Measurements from ENCODE around the gene EFCAB11. TPM values are rescaled to one million over a fixed set of nuclear protein-coding genes. Genes with fewer than 3 reads are reported as not detected.

EFCAB11 gene
- total RNA-seq, 4 donors from 2014 or later, result 0.93 to 9.6 (median 3.1) TPM

DNA sequence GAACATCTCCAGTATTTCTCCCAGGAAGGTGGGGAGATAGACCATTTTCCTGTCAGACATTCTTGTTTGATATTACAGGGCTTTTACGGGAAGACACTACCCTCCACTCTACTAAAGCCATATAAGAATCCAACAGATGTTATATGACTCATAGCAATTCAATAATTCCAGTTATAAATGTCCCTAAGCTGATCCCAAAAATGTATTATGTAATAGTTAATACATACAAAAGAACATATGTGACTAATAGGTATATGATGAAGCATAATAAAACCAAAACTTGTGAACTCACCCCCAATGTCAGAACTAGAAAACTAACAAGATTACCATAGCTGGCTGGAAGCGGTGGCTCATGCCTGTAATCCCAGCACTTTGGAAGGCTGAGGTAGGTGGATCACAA is 84.2 kb downstream of the EFCAB11 start:
- Histone ChIP-seq H3K4me3 (no peak overlapping the region), H3K27me3 (no peaks in the 10 kb centered on the region), H3K4me1 (no peaks in the 10 kb centered on the region), H3K36me3 (no peaks in the 10 kb centered on the region), H3K27ac (no peak overlapping the region), H3K9me3 (no peaks in the 10 kb centered on the region)
- TF ChIP-seq POLR2AphosphoS5 (IDR thresholded peaks at IDR 0.05) (no peak), EP300 (IDR thresholded peaks at IDR 0.05) (no peak), POLR2A (IDR thresholded peaks at IDR 0.05) (no peak)
- TF ChIP-seq, protein P1, sequence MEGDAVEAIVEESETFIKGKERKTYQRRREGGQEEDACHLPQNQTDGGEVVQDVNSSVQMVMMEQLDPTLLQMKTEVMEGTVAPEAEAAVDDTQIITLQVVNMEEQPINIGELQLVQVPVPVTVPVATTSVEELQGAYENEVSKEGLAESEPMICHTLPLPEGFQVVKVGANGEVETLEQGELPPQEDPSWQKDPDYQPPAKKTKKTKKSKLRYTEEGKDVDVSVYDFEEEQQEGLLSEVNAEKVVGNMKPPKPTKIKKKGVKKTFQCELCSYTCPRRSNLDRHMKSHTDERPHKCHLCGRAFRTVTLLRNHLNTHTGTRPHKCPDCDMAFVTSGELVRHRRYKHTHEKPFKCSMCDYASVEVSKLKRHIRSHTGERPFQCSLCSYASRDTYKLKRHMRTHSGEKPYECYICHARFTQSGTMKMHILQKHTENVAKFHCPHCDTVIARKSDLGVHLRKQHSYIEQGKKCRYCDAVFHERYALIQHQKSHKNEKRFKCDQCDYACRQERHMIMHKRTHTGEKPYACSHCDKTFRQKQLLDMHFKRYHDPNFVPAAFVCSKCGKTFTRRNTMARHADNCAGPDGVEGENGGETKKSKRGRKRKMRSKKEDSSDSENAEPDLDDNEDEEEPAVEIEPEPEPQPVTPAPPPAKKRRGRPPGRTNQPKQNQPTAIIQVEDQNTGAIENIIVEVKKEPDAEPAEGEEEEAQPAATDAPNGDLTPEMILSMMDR (IDR thresholded peaks at IDR 0.05), result no peak
- WGBS, 2 donors (ENCODE audit: low coverage in 1 of 2), result 71 to 93% methylated on average over 2 of the region's 2 CpGs
- no peak for ATAC-seq

DNA sequence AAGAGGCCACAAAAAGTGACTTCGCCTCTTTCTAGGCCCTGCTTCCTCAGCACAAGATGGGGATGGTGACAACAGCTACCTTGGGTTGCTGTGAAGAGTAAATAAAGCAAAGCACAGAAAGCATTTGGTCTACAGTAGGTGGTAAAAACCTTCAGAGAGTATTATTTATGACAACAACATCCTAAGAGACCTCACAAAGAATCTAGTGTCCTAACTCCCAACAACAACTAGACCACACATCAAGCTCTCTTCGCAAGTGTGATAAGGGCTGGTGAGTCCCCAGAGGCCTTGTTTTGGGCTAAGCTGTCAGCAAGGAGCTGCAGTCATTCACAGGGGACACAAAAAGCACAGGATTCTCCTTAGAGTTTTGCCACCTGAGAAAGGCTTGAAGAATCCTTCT is 84.9 kb downstream of the EFCAB11 start:
- 90 to 100% methylated on average over 1 to 2 of the region's 2 CpGs for WGBS, 2 donors (ENCODE audit: low coverage in 1 of 2)
- H3K4me1 ChIP-seq, result no peaks in the 10 kb centered on the region
- no peak for TF ChIP-seq EP300 (IDR thresholded peaks at IDR 0.05)
- TF ChIP-seq, protein P1 (IDR thresholded peaks at IDR 0.05), result no peak
- no peak for TF ChIP-seq POLR2A (IDR thresholded peaks at IDR 0.05)
- no peak for TF ChIP-seq POLR2AphosphoS5 (IDR thresholded peaks at IDR 0.05)
- no peaks in the 10 kb centered on the region for H3K27me3 ChIP-seq
- no peak overlapping the region for H3K27ac ChIP-seq
- no peaks in the 10 kb centered on the region for H3K36me3 ChIP-seq
- H3K9me3 ChIP-seq, result no peaks in the 10 kb centered on the region
- no peak for ATAC-seq
- H3K4me3 ChIP-seq, result no peak overlapping the region

DNA sequence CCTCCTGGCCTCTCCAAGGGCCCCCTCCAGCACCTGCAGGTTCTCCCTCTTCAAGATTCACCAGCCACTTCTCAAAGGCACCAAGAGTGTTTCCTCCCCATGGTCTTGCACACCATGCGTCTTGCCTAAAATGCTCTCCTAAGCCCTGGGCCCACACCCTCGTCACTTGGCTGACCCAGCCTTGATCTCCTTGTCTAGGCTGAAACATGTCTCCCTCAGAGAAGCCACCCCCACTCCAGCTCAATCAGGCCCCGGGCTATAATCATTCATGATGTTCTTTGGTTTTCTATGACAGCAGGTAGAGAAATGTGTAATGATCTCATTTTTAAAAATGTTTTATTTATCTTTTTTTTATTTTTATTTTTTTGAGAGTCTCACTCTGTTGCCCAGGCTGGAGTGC is 88.1 kb downstream of the EFCAB11 start:
- TF ChIP-seq EP300 (IDR thresholded peaks at IDR 0.05), result no peak
- TF ChIP-seq, protein P1 (IDR thresholded peaks at IDR 0.05), result no peak
- no peak for TF ChIP-seq POLR2A (IDR thresholded peaks at IDR 0.05)
- TF ChIP-seq POLR2AphosphoS5 (IDR thresholded peaks at IDR 0.05), result no peak
- Histone ChIP-seq H3K9me3 (no peaks in the 10 kb centered on the region), H3K4me1 (no peaks in the 10 kb centered on the region), H3K27me3 (no peaks in the 10 kb centered on the region), H3K27ac (no peak overlapping the region), H3K36me3 (no peaks in the 10 kb centered on the region), H3K4me3 (no peak overlapping the region)
- 86 to 94% methylated on average over 2 to 3 of the region's 3 CpGs for WGBS, 2 donors (ENCODE audit: low coverage in 1 of 2)
- no peak for ATAC-seq

DNA sequence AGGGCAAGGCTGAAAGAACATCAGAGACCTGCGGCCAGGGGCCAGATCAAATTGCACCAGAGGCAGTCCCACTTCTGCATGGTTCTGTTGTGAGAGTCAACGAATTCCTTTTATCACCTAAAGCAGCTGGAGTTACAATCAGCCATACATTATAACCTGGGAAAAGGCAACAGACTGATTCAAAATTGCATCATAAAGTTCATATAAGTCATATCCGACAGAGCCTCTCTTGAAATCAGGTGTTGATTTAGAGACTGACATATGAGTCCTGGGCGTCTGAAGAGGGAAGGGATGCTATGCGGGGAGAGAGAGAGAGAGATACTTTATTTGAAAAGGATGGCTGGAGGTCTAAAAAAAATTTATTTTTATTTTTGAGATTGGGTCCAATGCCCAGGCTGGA is 89.4 kb downstream of the EFCAB11 start:
- Histone ChIP-seq H3K27ac (no peak overlapping the region), H3K27me3 (no peaks in the 10 kb centered on the region), H3K4me1 (no peaks in the 10 kb centered on the region), H3K9me3 (no peaks in the 10 kb centered on the region), H3K36me3 (no peaks in the 10 kb centered on the region), H3K4me3 (no peak overlapping the region)
- TF ChIP-seq POLR2AphosphoS5 (IDR thresholded peaks at IDR 0.05), result no peak
- TF ChIP-seq POLR2A (IDR thresholded peaks at IDR 0.05), result no peak
- TF ChIP-seq, protein P1 (IDR thresholded peaks at IDR 0.05), result no peak
- no peak for TF ChIP-seq EP300 (IDR thresholded peaks at IDR 0.05)
- 86 to 100% methylated on average over 3 to 4 of the region's 5 CpGs for WGBS, 2 donors (ENCODE audit: low coverage in 1 of 2)
- ATAC-seq, result no peak

DNA sequence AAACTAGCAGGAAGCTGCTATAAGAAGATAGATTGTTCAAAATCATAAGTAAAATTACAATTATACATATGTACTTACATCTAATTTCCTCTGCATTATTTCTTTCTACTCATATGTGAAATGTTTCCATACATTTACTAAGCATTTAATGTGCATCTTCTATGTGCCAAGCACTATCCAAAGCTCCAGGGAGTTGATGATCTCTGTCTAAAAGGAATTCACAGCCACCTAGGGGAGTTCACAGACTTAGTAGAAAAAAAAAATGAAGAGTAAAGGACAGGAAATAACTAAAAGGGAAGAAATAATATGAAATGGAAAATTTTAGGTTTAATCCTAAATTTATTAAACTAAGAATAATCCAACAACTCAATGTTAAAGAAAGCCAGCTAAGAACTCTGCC is 91.7 kb downstream of the EFCAB11 start:
- H3K4me1 ChIP-seq, result no peaks in the 10 kb centered on the region
- H3K27me3 ChIP-seq, result no peaks in the 10 kb centered on the region
- H3K9me3 ChIP-seq, result no peaks in the 10 kb centered on the region
- no peak overlapping the region for H3K4me3 ChIP-seq
- no peak for ATAC-seq
- no peaks in the 10 kb centered on the region for H3K36me3 ChIP-seq
- TF ChIP-seq POLR2A (IDR thresholded peaks at IDR 0.05) (no peak), EP300 (IDR thresholded peaks at IDR 0.05) (no peak), POLR2AphosphoS5 (IDR thresholded peaks at IDR 0.05) (no peak)
- TF ChIP-seq, protein P1 (IDR thresholded peaks at IDR 0.05), result no peak
- H3K27ac ChIP-seq, result no peak overlapping the region

All from gastroesophageal sphincter (tissue), 4 donors.